H9 (cell line): ENCODE data around the gene ZNF865. TPM values are rescaled to one million over a fixed set of nuclear protein-coding genes. Genes with fewer than 3 reads are reported as not detected.

Experiments used
- DNase-seq: peaks from one replicate; pipeline ENCODE4 v3.0.0-alpha.2; 2017
- H2AFZ ChIP-seq: one replicate; pipeline ENCODE4 v1.6.1; 2013; ENCODE audit warnings: mild to moderate bottlenecking, low read length, control low read depth, moderate library complexity
- H2AK5ac ChIP-seq: 2 replicates; pipeline ENCODE4 v1.6.1; 2013; ENCODE audit warnings: low read length, control low read depth, mixed read lengths; ENCODE audit not compliant: insufficient read length
- H2BK120ac ChIP-seq: one replicate; pipeline ENCODE4 v1.6.1; 2013; ENCODE audit warnings: low read depth, mild to moderate bottlenecking, low read length, control low read depth, inconsistent platforms; ENCODE audit not compliant: poor library complexity, severe bottlenecking
- H2BK12ac ChIP-seq: 2 replicates; pipeline ENCODE4 v1.6.1; 2013; ENCODE audit warnings: low read length, control low read depth, mixed read lengths, low read depth; ENCODE audit not compliant: insufficient read length
- H2BK15ac ChIP-seq: 2 replicates; pipeline ENCODE4 v1.6.1; 2013; ENCODE audit warnings: low read depth, low read length, control low read depth
- H2BK20ac ChIP-seq: one replicate; pipeline ENCODE4 v1.6.1; 2013; ENCODE audit warnings: low read depth, mild to moderate bottlenecking, low read length, control low read depth, inconsistent platforms; ENCODE audit not compliant: poor library complexity, severe bottlenecking
- H2BK5ac ChIP-seq: 2 replicates; pipeline ENCODE4 v1.6.1; 2013; ENCODE audit warnings: low read length, control low read depth, mixed read lengths; ENCODE audit not compliant: insufficient read length
- H3K14ac ChIP-seq: 2 replicates; pipeline ENCODE4 v1.6.1; 2013; ENCODE audit warnings: low read length, control low read depth; ENCODE audit not compliant: insufficient read depth
- H3K18ac ChIP-seq: 2 replicates; pipeline ENCODE4 v1.6.1; 2013; ENCODE audit warnings: low read depth, mild to moderate bottlenecking, mixed read lengths, low read length, control low read depth; ENCODE audit not compliant: insufficient read length
- H3K23ac ChIP-seq: 2 replicates; pipeline ENCODE4 v1.6.1; 2013; ENCODE audit warnings: low read length, control low read depth, mixed read lengths, low read depth; ENCODE audit not compliant: insufficient read length
- H3K23me2 ChIP-seq: 2 replicates; pipeline ENCODE4 v1.6.1; 2013; ENCODE audit warnings: low read depth, mild to moderate bottlenecking, mixed read lengths, low read length, control low read depth; ENCODE audit not compliant: insufficient read length, poor library complexity, severe bottlenecking
- H3K27ac ChIP-seq: 2 replicates; pipeline ENCODE4 v1.5.1; 2013; ENCODE audit warnings: low read length, control low read depth, mixed read lengths, low read depth; ENCODE audit not compliant: insufficient read length
- H3K27me3 ChIP-seq: 2 replicates; pipeline ENCODE4 v1.6.1; 2013; ENCODE audit warnings: low read length, control low read depth, inconsistent platforms; ENCODE audit not compliant: insufficient read depth
- H3K4ac ChIP-seq: 2 replicates; pipeline ENCODE4 v1.6.1; 2013; ENCODE audit warnings: low read depth, mild to moderate bottlenecking, control low read depth, inconsistent platforms, low read length, moderate library complexity
- H3K4me1 ChIP-seq: 2 replicates; pipeline ENCODE4 v1.6.1; 2013; ENCODE audit warnings: low read length, control low read depth, inconsistent platforms; ENCODE audit not compliant: insufficient read depth
- H3K4me2 ChIP-seq: 2 replicates; pipeline ENCODE4 v1.6.1; 2013; ENCODE audit warnings: low read length, control low read depth, mixed read lengths; ENCODE audit not compliant: insufficient read length, insufficient read depth
- H3K56ac ChIP-seq: 2 replicates; pipeline ENCODE4 v1.6.1; 2013; ENCODE audit warnings: low read depth, mild to moderate bottlenecking, mixed read lengths, low read length, control low read depth; ENCODE audit not compliant: insufficient read length
- H3K79me1 ChIP-seq: 2 replicates; pipeline ENCODE4 v1.6.1; 2013; ENCODE audit warnings: low read depth, mild to moderate bottlenecking, moderate library complexity, low read length, control low read depth, inconsistent platforms; ENCODE audit not compliant: insufficient read depth, poor library complexity, severe bottlenecking
- H3K79me2 ChIP-seq: 2 replicates; pipeline ENCODE4 v1.6.1; 2013; ENCODE audit warnings: low read length, control low read depth, inconsistent platforms; ENCODE audit not compliant: insufficient read depth
- H3K9ac ChIP-seq: 2 replicates; pipeline ENCODE4 v1.6.1; 2013; ENCODE audit warnings: low read length, control low read depth, mixed read lengths; ENCODE audit not compliant: insufficient read length; ENCODE audit errors: extremely low read depth
- H3K9me3 ChIP-seq: one replicate; pipeline ENCODE4 v1.6.1; 2013; ENCODE audit warnings: low read depth, low read length, inconsistent platforms; ENCODE audit not compliant: control insufficient read depth
- H3T11ph ChIP-seq: one replicate; pipeline ENCODE4 v1.6.1; 2013; ENCODE audit warnings: mild to moderate bottlenecking, low read length, control low read depth, inconsistent platforms
- H4K20me1 ChIP-seq: one replicate; pipeline ENCODE4 v1.6.1; 2013; ENCODE audit not compliant: control insufficient read depth, insufficient read length, insufficient read depth
- H4K5ac ChIP-seq: 2 replicates; pipeline ENCODE4 v1.6.1; 2013; ENCODE audit warnings: low read depth, mild to moderate bottlenecking, mixed read lengths, low read length, control low read depth; ENCODE audit not compliant: insufficient read length
- H4K8ac ChIP-seq: replicated peaks from 2 replicates; pipeline ENCODE4 v1.6.1; 2013; ENCODE audit warnings: low read length, control low read depth, mixed read lengths, low read depth; ENCODE audit not compliant: insufficient read length
- H4K91ac ChIP-seq: 2 replicates; pipeline ENCODE4 v1.6.1; 2013; ENCODE audit warnings: low read depth, mild to moderate bottlenecking, moderate library complexity, mixed read lengths, low read length, control low read depth; ENCODE audit not compliant: insufficient read length
- H3K27ac Mint-ChIP-seq, 3 experiments: 2 replicates in 2 of 3; 3 replicates in 1 of 3; pipeline ENCODE4 v1.8.0; 2020 to 2021; ENCODE audit warnings: mixed read lengths in 3 of 3, mild to moderate bottlenecking in 1 of 3, moderate library complexity in 1 of 3
- H3K27me3 Mint-ChIP-seq: 2 replicates; pipeline ENCODE4 v1.8.0; 2021; ENCODE audit warnings: low read depth, mild to moderate bottlenecking, moderate library complexity, mixed read lengths
- H3K36me3 Mint-ChIP-seq, 3 experiments: 2 replicates in 2 of 3; 3 replicates in 1 of 3; pipeline ENCODE4 v1.8.0; 2020 to 2021; ENCODE audit warnings: low read depth in 3 of 3, mixed read lengths in 3 of 3; ENCODE audit not compliant: insufficient read depth in 1 of 3
- H3K4me1 Mint-ChIP-seq, 2 experiments: 2 replicates each; pipeline ENCODE4 v1.8.0; 2020; ENCODE audit warnings: mixed read lengths in 2 of 2
- H3K4me3 Mint-ChIP-seq, 2 experiments: 2 replicates in 1 of 2; 3 replicates in 1 of 2; pipeline ENCODE4 v1.8.0; 2020 to 2021; ENCODE audit warnings: mild to moderate bottlenecking in 2 of 2, mixed read lengths in 2 of 2, moderate library complexity in 1 of 2
- H3K9me3 Mint-ChIP-seq, 2 experiments: 2 replicates in 1 of 2; 3 replicates in 1 of 2; pipeline ENCODE4 v1.8.0; 2020; ENCODE audit warnings: mild to moderate bottlenecking in 2 of 2, mixed read lengths in 2 of 2, moderate library complexity in 1 of 2
- WGBS: extraction: QIAGEN DNeasy Blood & Tissue Kit; methylation state at CpG from one replicate; pipeline ENCODE4 v1.1.7; 2013; ENCODE audit warnings: missing lambda C conversion rate, low lambda C conversion rate, mixed read lengths; ENCODE audit not compliant: insufficient read length; ENCODE audit errors: extremely low coverage; 5-methylcytosine and 5-hydroxymethylcytosine counted together
- total RNA-seq: library from RNA; stranded (reverse); gene quantifications from 2 replicates; pipeline ENCODE4 v1.2.1, GENCODE V29; 2021
- TF ChIP-seq, protein P1 (sequence below): fragments of 200-600 bp; sonication (generic); conservative IDR thresholded peaks from 3 replicates; pipeline ENCODE4 v1.8.0; 2021; ENCODE audit warnings: antibody characterized with exemption, mild to moderate bottlenecking

The ZNF865 gene
- total RNA-seq, 1 experiment from 2014 or later = 14.3 TPM

- TF ChIP-seq, protein P1, sequence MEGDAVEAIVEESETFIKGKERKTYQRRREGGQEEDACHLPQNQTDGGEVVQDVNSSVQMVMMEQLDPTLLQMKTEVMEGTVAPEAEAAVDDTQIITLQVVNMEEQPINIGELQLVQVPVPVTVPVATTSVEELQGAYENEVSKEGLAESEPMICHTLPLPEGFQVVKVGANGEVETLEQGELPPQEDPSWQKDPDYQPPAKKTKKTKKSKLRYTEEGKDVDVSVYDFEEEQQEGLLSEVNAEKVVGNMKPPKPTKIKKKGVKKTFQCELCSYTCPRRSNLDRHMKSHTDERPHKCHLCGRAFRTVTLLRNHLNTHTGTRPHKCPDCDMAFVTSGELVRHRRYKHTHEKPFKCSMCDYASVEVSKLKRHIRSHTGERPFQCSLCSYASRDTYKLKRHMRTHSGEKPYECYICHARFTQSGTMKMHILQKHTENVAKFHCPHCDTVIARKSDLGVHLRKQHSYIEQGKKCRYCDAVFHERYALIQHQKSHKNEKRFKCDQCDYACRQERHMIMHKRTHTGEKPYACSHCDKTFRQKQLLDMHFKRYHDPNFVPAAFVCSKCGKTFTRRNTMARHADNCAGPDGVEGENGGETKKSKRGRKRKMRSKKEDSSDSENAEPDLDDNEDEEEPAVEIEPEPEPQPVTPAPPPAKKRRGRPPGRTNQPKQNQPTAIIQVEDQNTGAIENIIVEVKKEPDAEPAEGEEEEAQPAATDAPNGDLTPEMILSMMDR = no peak
Measured at GRCh38 chr19:55615543-55616394, 10.3 kb downstream of the ZNF865 start.

More at GRCh38 chr19:55615543-55616394, 10.3 kb downstream of the ZNF865 start:
- Histone ChIP-seq H3K27me3 (no peaks in the 10 kb centered on the region), H3K18ac (no peak overlapping the region), H4K5ac (no peak overlapping the region), H3K9ac (no peak overlapping the region), H3K4ac (no peak overlapping the region), H3K4me1 (no peaks in the 10 kb centered on the region), H2BK20ac (no peak overlapping the region), H2BK15ac (no peak overlapping the region), H2BK120ac (no peak overlapping the region), H4K91ac (no peak overlapping the region), H3K79me1 (no peaks in the 10 kb centered on the region), H2BK12ac (no peak overlapping the region), H2AK5ac (no peak overlapping the region), H3K23ac (no peak overlapping the region), H3K23me2 (no peaks in the 10 kb centered on the region), H3K79me2 (0 out of 2 replicates have a peak, but pooled peaks cover 1% of the 10 kb centered on the region), H3K27ac (no peak overlapping the region), H2AFZ (no peak overlapping the region), H3K4me2 (no peak overlapping the region), H3K9me3 (no peaks in the 10 kb centered on the region), H4K8ac (no peak overlapping the region), H3T11ph (no peak overlapping the region), H3K14ac (no peak overlapping the region), H4K20me1 (no peaks in the 10 kb centered on the region), H3K56ac (no peak overlapping the region), H2BK5ac (no peak overlapping the region)
- peaks cover 18 to 41% (median 40%) of the 10 kb centered on the region in 3 experiments for H3K36me3 Mint-ChIP-seq
- H3K27ac Mint-ChIP-seq = no peak overlapping the region
- no peak for DNase-seq
- no CpG with 5 or more reads among the region's 88 CpGs for WGBS
- no peaks in the 10 kb centered on the region; a peak in 1 of 5 replicates for H3K9me3 Mint-ChIP-seq
- peaks cover 2% of the 10 kb centered on the region for H3K27me3 Mint-ChIP-seq
- H3K4me3 Mint-ChIP-seq = no peak overlapping the region
- H3K4me1 Mint-ChIP-seq = peaks cover 0 to 2% of the 10 kb centered on the region in 2 experiments; a peak in 1 of 4 replicates
